GM12801 (cell line): ENCODE results near the gene MZB1.

Experiments
- TF ChIP-seq, protein P1 (sequence below): IDR thresholded peaks from one replicate; pipeline ENCODE4 v1.5.1; 2011; ENCODE audit warnings: control low read depth; ENCODE audit not compliant: insufficient read length; ENCODE audit errors: extremely low read depth

The MZB1 gene

GRCh38 chr5:139341187-139341688, 48.5 kb downstream of the MZB1 start:
- TF ChIP-seq, protein P1, sequence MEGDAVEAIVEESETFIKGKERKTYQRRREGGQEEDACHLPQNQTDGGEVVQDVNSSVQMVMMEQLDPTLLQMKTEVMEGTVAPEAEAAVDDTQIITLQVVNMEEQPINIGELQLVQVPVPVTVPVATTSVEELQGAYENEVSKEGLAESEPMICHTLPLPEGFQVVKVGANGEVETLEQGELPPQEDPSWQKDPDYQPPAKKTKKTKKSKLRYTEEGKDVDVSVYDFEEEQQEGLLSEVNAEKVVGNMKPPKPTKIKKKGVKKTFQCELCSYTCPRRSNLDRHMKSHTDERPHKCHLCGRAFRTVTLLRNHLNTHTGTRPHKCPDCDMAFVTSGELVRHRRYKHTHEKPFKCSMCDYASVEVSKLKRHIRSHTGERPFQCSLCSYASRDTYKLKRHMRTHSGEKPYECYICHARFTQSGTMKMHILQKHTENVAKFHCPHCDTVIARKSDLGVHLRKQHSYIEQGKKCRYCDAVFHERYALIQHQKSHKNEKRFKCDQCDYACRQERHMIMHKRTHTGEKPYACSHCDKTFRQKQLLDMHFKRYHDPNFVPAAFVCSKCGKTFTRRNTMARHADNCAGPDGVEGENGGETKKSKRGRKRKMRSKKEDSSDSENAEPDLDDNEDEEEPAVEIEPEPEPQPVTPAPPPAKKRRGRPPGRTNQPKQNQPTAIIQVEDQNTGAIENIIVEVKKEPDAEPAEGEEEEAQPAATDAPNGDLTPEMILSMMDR = no peak

DNA sequence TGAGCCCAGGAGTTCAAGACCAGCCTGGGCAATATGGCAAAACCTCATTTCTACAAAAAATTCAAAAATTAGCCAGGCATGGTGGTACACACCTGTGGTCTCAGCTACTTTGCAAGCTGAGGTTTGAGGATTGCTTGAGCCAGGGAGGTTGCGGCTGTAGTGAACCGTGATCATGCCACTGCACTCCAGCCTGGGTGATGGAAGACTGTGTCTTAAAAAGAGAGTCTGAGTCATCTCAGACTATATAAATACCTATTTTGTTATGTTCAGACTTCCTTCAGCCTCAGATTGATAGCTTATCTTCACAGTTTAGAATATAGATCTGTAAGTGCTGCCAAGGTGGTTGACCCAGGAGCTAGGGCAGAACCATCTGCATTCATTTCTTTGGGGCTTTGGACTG, 49.7 kb downstream of the MZB1 start:
- TF ChIP-seq, protein P1 = no peak
